ENCODE results near the gene FMNL3.
"Not testable (repeated sequence)": the region's sequence is repeated elsewhere in the genome, so short reads cannot be mapped to it uniquely, and the experiment has no call there.

Gene FMNL3

GRCh38 chr12:49713952-49714351 lies 6.7 kb upstream of the FMNL3 start:
- DNase-seq (ENCODE audit: low read depth in 3 of 3), result not testable (repeated sequence)

- no peak for DNase-seq (ENCODE audit: low read depth in 3 of 3)
Observed at GRCh38 chr12:49708851-49709250, 1.6 kb upstream of the FMNL3 start.

GRCh38 chr12:49707812-49708147 lies 575 bp upstream of the FMNL3 start:
- no peak for DNase-seq (ENCODE audit: low read depth in 3 of 3)

GRCh38 chr12:49706351-49707127 lies 666 bp downstream of the FMNL3 start:
- DNase-seq (ENCODE audit: low read depth in 3 of 3), result peak in 1 of 3 experiments; percentile 31

GRCh38 chr12:49705479-49706134 lies 1.6 kb downstream of the FMNL3 start:
- no peak for DNase-seq (ENCODE audit: low read depth in 3 of 3)

GRCh38 chr12:49703647-49704137 lies 3.5 kb downstream of the FMNL3 start:
- no peak for DNase-seq (ENCODE audit: low read depth in 3 of 3)

- DNase-seq (ENCODE audit: low read depth in 3 of 3), result no peak
Observed at GRCh38 chr12:49702676-49703215, 4.5 kb downstream of the FMNL3 start.

- DNase-seq (ENCODE audit: low read depth in 3 of 3), result no peak
Observed at GRCh38 chr12:49702009-49702408, 5.2 kb downstream of the FMNL3 start.

- no peak for DNase-seq (ENCODE audit: low read depth in 3 of 3)
Observed at GRCh38 chr12:49698619-49699545, 8.3 kb downstream of the FMNL3 start.

GRCh38 chr12:49697808-49698207 lies 9.4 kb downstream of the FMNL3 start:
- DNase-seq (ENCODE audit: low read depth in 3 of 3), result no peak

GRCh38 chr12:49696723-49697122 lies 10.5 kb downstream of the FMNL3 start:
- DNase-seq (ENCODE audit: low read depth in 3 of 3), result no peak

GRCh38 chr12:49693931-49694444 lies 13.2 kb downstream of the FMNL3 start:
- DNase-seq (ENCODE audit: low read depth in 3 of 3), result no peak

GRCh38 chr12:49692851-49693250 lies 14.4 kb downstream of the FMNL3 start:
- no peak for DNase-seq (ENCODE audit: low read depth in 3 of 3)

GRCh38 chr12:49689785-49690184 lies 17.4 kb downstream of the FMNL3 start:
- DNase-seq (ENCODE audit: low read depth in 3 of 3), result no peak

GRCh38 chr12:49689237-49689636 lies 18.0 kb downstream of the FMNL3 start:
- no peak for DNase-seq (ENCODE audit: low read depth in 3 of 3)

- no peak for DNase-seq (ENCODE audit: low read depth in 3 of 3)
Observed at GRCh38 chr12:49687941-49688340, 19.3 kb downstream of the FMNL3 start.

GRCh38 chr12:49684310-49684854 lies 22.8 kb downstream of the FMNL3 start:
- DNase-seq (ENCODE audit: low read depth in 3 of 3), result no peak

- DNase-seq (ENCODE audit: low read depth in 3 of 3), result no peak
Observed at GRCh38 chr12:49683599-49684309, 23.5 kb downstream of the FMNL3 start.

- no peak for DNase-seq (ENCODE audit: low read depth in 3 of 3)
Observed at GRCh38 chr12:49680075-49680474, 27.1 kb downstream of the FMNL3 start.

GRCh38 chr12:49678711-49679110 lies 28.5 kb downstream of the FMNL3 start:
- no peak for DNase-seq (ENCODE audit: low read depth in 3 of 3)

- DNase-seq (ENCODE audit: low read depth in 3 of 3), result no peak
Observed at GRCh38 chr12:49675137-49675536, 32.1 kb downstream of the FMNL3 start.
